ENCODE measurements around the gene SNTG2. TPM values are rescaled to one million over a fixed set of nuclear protein-coding genes. Genes with fewer than 3 reads are reported as not detected.
A peak's percentile ranks its signal among the peaks of the same experiment; 100 is the strongest.

Gene SNTG2
- total and polyA plus RNA-seq, 12 donors = 0.39 to 2.8 (median 1.0) TPM; not detected in 1

DNA sequence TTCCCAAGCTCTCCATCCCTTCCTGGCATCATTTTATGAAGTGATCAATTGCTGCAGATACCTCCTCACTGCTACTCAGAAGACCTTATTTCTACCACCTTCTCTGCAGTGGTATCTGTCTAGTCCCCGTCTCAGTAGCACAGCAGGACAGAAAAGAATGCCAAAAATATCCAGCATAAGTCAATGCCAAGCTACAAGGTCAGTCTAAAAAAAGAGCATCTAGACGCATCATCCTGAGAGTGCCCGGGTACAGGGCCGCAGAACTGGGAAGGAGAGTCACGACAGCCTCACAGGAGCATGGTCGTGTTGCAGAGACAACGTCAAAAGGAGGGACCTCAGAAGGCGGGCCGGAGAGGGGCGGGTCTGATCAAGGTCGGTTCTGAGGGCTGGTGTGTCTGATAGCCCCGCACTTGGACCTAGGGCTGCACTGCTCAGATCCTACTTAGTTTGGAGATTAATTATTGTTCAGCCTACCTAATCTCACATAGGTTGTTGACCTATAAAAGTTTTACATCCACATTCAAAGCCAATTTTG is 24.3 kb upstream of the SNTG2 start:
- intact Hi-C loops (cut with DNase I) = no loop called here

DNA sequence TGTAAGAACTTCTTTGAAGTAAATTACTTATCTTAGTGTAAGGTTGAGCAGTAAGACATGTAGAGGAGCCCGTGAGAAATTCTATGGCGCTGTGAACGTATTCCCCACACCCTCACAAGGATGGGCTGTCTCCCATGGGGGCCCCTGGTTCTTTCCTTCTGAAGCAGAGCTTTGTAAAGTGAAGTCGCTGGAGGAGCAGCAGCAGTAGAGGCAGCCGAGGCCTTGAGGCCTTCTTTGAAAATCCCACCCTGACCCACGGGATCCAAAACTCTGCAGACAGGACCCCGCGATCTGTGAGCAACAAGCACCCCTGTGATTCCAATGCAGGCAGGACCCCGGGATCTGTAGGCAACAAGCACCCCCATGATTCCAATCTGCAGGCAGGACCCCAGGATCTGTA is 23.8 kb upstream of the SNTG2 start:
- H3K9me3 ChIP-seq = no peaks in the 10 kb centered on the region
- H3K27ac ChIP-seq = no peak overlapping the region
- H3K4me1 ChIP-seq = no peaks in the 10 kb centered on the region
- peaks cover 0 to 16% (median 5%) of the 10 kb centered on the region in 7 donors for H3K27me3 ChIP-seq
- intact Hi-C loops (cut with DNase I) = no loop called here
- no peaks in the 10 kb centered on the region for H3K36me3 ChIP-seq
- 81 to 94% methylated on average over 9 of the region's 9 CpGs for WGBS, 2 donors
- ATAC-seq = no peak
- H3K4me3 ChIP-seq = no peak overlapping the region
- DNase-seq = no peak
- TF ChIP-seq, protein P1, sequence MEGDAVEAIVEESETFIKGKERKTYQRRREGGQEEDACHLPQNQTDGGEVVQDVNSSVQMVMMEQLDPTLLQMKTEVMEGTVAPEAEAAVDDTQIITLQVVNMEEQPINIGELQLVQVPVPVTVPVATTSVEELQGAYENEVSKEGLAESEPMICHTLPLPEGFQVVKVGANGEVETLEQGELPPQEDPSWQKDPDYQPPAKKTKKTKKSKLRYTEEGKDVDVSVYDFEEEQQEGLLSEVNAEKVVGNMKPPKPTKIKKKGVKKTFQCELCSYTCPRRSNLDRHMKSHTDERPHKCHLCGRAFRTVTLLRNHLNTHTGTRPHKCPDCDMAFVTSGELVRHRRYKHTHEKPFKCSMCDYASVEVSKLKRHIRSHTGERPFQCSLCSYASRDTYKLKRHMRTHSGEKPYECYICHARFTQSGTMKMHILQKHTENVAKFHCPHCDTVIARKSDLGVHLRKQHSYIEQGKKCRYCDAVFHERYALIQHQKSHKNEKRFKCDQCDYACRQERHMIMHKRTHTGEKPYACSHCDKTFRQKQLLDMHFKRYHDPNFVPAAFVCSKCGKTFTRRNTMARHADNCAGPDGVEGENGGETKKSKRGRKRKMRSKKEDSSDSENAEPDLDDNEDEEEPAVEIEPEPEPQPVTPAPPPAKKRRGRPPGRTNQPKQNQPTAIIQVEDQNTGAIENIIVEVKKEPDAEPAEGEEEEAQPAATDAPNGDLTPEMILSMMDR (IDR thresholded peaks at IDR 0.05) = no peak

More for the DNA sequence above, 24.3 kb upstream of the SNTG2 start:
- TF ChIP-seq, protein P1 (IDR thresholded peaks at IDR 0.05) = no peak
- no peaks in the 10 kb centered on the region for H3K4me1 ChIP-seq
- ATAC-seq (peak in 1 of 8 donors; percentile 33), DNase-seq (no peak)
- no peak overlapping the region for H3K27ac ChIP-seq
- no peak overlapping the region for H3K4me3 ChIP-seq
- H3K27me3 ChIP-seq = peaks cover 0 to 19% (median 8%) of the 10 kb centered on the region in 7 donors
- no peaks in the 10 kb centered on the region for H3K36me3 ChIP-seq
- H3K9me3 ChIP-seq = no peaks in the 10 kb centered on the region
- WGBS, 2 donors = 69 to 70% methylated on average over 12 of the region's 12 CpGs

DNA sequence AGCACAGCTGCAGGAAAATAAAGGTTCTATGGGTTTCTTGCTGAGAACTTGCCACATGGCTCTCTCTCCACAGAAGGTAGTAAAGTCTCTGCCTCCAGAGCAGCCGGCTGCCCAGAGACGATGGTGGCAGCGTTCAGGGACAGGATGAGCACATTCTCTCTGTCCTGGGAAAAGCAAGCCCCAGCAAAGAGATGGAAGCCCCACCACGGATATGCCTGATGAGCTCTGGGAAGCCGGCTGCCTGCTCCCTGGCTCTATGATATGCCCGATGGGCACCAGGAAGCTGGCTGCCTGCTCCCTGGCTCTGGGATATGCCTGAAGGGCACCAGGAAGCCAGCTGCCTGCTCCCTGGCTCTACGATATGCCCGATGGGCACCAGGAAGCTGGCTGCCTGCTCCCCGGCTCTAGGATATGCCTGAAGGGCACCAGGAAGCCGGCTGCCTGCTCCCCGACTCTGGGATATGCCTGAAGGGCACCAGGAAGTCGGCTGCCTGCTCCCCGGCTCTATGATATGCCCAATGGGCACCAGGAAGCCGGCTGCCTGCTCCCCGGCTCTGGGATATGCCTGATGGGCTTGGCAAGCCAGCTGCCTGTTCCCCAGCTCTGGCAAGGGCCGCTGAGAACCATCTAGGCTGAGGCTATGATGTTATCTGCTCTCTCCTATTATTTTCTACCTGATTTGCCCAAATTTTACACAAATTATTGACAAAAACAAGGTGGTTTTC is 21.5 kb upstream of the SNTG2 start:
- H3K4me3 ChIP-seq = no peak overlapping the region
- H3K27me3 ChIP-seq = peaks cover 0 to 7% (median under 1%) of the 10 kb centered on the region in 7 donors
- H3K27ac ChIP-seq = no peak overlapping the region
- H3K36me3 ChIP-seq = no peaks in the 10 kb centered on the region
- DNase-seq = no peak
- H3K9me3 ChIP-seq = no peaks in the 10 kb centered on the region
- no peaks in the 10 kb centered on the region for H3K4me1 ChIP-seq
- intact Hi-C loops (cut with DNase I) = no loop called here
- no peak for ATAC-seq
- TF ChIP-seq, protein P1 (IDR thresholded peaks at IDR 0.05) = no peak
- WGBS, 2 donors = 78 to 90% methylated on average over 16 of the region's 16 CpGs

DNA sequence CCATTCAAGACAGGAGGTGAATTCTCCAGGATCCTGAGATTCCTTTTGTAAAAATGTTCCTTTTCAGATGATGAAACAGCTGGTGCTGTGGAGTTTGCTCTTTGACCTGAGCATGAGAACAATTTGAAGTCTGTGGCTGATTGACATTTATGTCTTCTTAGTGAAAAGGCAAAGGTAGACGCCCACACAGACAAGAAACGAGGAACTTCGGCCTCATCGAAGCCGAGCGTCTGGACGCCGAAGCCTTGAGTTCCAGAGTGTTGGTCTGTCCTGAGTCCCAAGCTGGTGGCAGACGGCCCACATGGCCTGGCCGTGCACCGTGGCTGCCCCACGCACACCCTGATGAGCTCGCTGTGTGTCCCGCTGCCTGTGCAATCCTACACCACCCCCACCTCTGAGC is 20.7 kb upstream of the SNTG2 start:
- TF ChIP-seq, protein P1 (IDR thresholded peaks at IDR 0.05) = no peak
- 90 to 94% methylated on average over 14 of the region's 14 CpGs for WGBS, 2 donors

More for the DNA sequence above, 20.7 kb upstream of the SNTG2 start:
- no peak overlapping the region for H3K4me3 ChIP-seq
- H3K4me1 ChIP-seq = no peaks in the 10 kb centered on the region
- no peak for DNase-seq
- no peaks in the 10 kb centered on the region for H3K9me3 ChIP-seq
- peaks cover 0 to 7% (median 3%) of the 10 kb centered on the region in 7 donors for H3K27me3 ChIP-seq
- H3K36me3 ChIP-seq = no peaks in the 10 kb centered on the region
- intact Hi-C loops (cut with DNase I) = no loop called here
- ATAC-seq = no peak
- H3K27ac ChIP-seq = no peak overlapping the region
